ENCODE measurements around the gene NSUN3.

The NSUN3 gene

GRCh38 chr3:94118390-94118789 is 55.5 kb downstream of the NSUN3 start:
- H3K4me3 ChIP-seq: no peak overlapping the region
- no peak for DNase-seq (ENCODE audit: low spot score in 2 of 2)
- H3K4me1 ChIP-seq: peaks cover 5% of the 10 kb centered on the region; the same call in 1 of the 2 replicates

GRCh38 chr3:94121161-94121560 is 58.3 kb downstream of the NSUN3 start:
- in situ Hi-C loops (cut with MboI; ENCODE audit: low sequenced_read_pairs): no loop called here
- no peaks in the 10 kb centered on the region for H3K27me3 ChIP-seq (ENCODE audit: low read depth)
- peak; percentile 17 to 51 for DNase-seq (ENCODE audit: low spot score in 2 of 2)

More at GRCh38 chr3:94118390-94118789, 55.5 kb downstream of the NSUN3 start:
- no peaks in the 10 kb centered on the region for H3K27me3 ChIP-seq (ENCODE audit: low read depth)
- H3K36me3 ChIP-seq (replicated peaks): no peaks in the 10 kb centered on the region
- no peaks in the 10 kb centered on the region for H3K9me3 ChIP-seq
- in situ Hi-C loops (cut with MboI; ENCODE audit: low sequenced_read_pairs): no loop called here

GRCh38 chr3:94127115-94127514 is 64.3 kb downstream of the NSUN3 start:
- in situ Hi-C loops (cut with MboI; ENCODE audit: low sequenced_read_pairs): no loop called here
- Histone ChIP-seq H3K4me1 (no peaks in the 10 kb centered on the region), H3K9me3 (no peaks in the 10 kb centered on the region)

More at GRCh38 chr3:94121161-94121560, 58.3 kb downstream of the NSUN3 start:
- Histone ChIP-seq H3K36me3 (replicated peaks) (no peaks in the 10 kb centered on the region; the same call in 1 of the 2 replicates), H3K9me3 (no peaks in the 10 kb centered on the region), H3K4me1 (peaks cover 5% of the 10 kb centered on the region; the same call in 1 of the 2 replicates), H3K4me3 (no peak overlapping the region)

GRCh38 chr3:94130690-94131089 is 67.8 kb downstream of the NSUN3 start:
- H3K4me1 ChIP-seq: no peaks in the 10 kb centered on the region
- H3K27me3 ChIP-seq (ENCODE audit: low read depth): no peaks in the 10 kb centered on the region
- DNase-seq (ENCODE audit: low spot score in 2 of 2): no peak
- in situ Hi-C loops (cut with MboI; ENCODE audit: low sequenced_read_pairs): no loop called here
- no peak overlapping the region for H3K4me3 ChIP-seq
- no peaks in the 10 kb centered on the region; the same call in none of the 2 replicates for H3K36me3 ChIP-seq (replicated peaks)
- H3K9me3 ChIP-seq: no peaks in the 10 kb centered on the region

More at GRCh38 chr3:94127115-94127514, 64.3 kb downstream of the NSUN3 start:
- Histone ChIP-seq H3K4me3 (no peak overlapping the region), H3K36me3 (replicated peaks) (no peaks in the 10 kb centered on the region; the same call in none of the 2 replicates), H3K27me3 (ENCODE audit: low read depth) (no peaks in the 10 kb centered on the region)
- DNase-seq (ENCODE audit: low spot score in 2 of 2): no peak

GRCh38 chr3:94132777-94133176 is 69.9 kb downstream of the NSUN3 start:
- Histone ChIP-seq H3K4me3 (no peak overlapping the region), H3K36me3 (replicated peaks) (no peaks in the 10 kb centered on the region; the same call in 1 of the 2 replicates), H3K27me3 (ENCODE audit: low read depth) (peaks cover 4% of the 10 kb centered on the region; the same call in 1 of the 2 replicates), H3K4me1 (no peaks in the 10 kb centered on the region), H3K9me3 (no peaks in the 10 kb centered on the region)
- DNase-seq (ENCODE audit: low spot score in 2 of 2): no peak
- in situ Hi-C loops (cut with MboI; ENCODE audit: low sequenced_read_pairs): no loop called here

GRCh38 chr3:94136133-94136532 is 73.3 kb downstream of the NSUN3 start:
- in situ Hi-C loops (cut with MboI; ENCODE audit: low sequenced_read_pairs): no loop called here
- H3K9me3 ChIP-seq: no peaks in the 10 kb centered on the region
- H3K4me3 ChIP-seq: no peak overlapping the region
- DNase-seq (ENCODE audit: low spot score in 2 of 2): no peak
- no peaks in the 10 kb centered on the region for H3K36me3 ChIP-seq (replicated peaks)
- peaks cover 14% of the 10 kb centered on the region for H3K27me3 ChIP-seq (ENCODE audit: low read depth)
- H3K4me1 ChIP-seq: no peaks in the 10 kb centered on the region

- in situ Hi-C loops (cut with MboI; ENCODE audit: low sequenced_read_pairs): no loop called here
- no peak overlapping the region for H3K4me3 ChIP-seq
- H3K27me3 ChIP-seq (ENCODE audit: low read depth): peaks cover 24% of the 10 kb centered on the region
- no peaks in the 10 kb centered on the region for H3K9me3 ChIP-seq
- no peaks in the 10 kb centered on the region for H3K36me3 ChIP-seq (replicated peaks)
- DNase-seq (ENCODE audit: low spot score in 2 of 2): no peak
- no peaks in the 10 kb centered on the region for H3K4me1 ChIP-seq
Observed at GRCh38 chr3:94137377-94137776, 74.5 kb downstream of the NSUN3 start.

- Histone ChIP-seq H3K4me3 (no peak overlapping the region), H3K9me3 (no peaks in the 10 kb centered on the region), H3K36me3 (replicated peaks) (no peaks in the 10 kb centered on the region), H3K27me3 (ENCODE audit: low read depth) (peaks cover 73% of the 10 kb centered on the region), H3K4me1 (0 out of 2 replicates have a peak, but pooled peaks cover 1% of the 10 kb centered on the region)
- no peak for DNase-seq (ENCODE audit: low spot score in 2 of 2)
- in situ Hi-C loops (cut with MboI; ENCODE audit: low sequenced_read_pairs): no loop called here
Observed at GRCh38 chr3:94146455-94146854, 83.6 kb downstream of the NSUN3 start.

- DNase-seq (ENCODE audit: low spot score in 2 of 2): no peak
- Histone ChIP-seq H3K4me3 (no peak overlapping the region), H3K4me1 (0 out of 2 replicates have a peak, but pooled peaks cover 5% of the 10 kb centered on the region), H3K27me3 (ENCODE audit: low read depth) (peaks cover 71% of the 10 kb centered on the region), H3K9me3 (no peaks in the 10 kb centered on the region), H3K36me3 (replicated peaks) (no peaks in the 10 kb centered on the region)
- in situ Hi-C loops (cut with MboI; ENCODE audit: low sequenced_read_pairs): no loop called here
Observed at GRCh38 chr3:94147012-94147411, 84.2 kb downstream of the NSUN3 start.

- in situ Hi-C loops (cut with MboI; ENCODE audit: low sequenced_read_pairs): no loop called here
- DNase-seq (ENCODE audit: low spot score in 2 of 2): no peak
- H3K4me1 ChIP-seq: 0 out of 2 replicates have a peak, but pooled peaks cover 5% of the 10 kb centered on the region
- H3K36me3 ChIP-seq (replicated peaks): no peaks in the 10 kb centered on the region
- H3K9me3 ChIP-seq: no peaks in the 10 kb centered on the region
- H3K4me3 ChIP-seq: no peak overlapping the region
- peaks cover 60% of the 10 kb centered on the region for H3K27me3 ChIP-seq (ENCODE audit: low read depth)
Observed at GRCh38 chr3:94150113-94150512, 87.3 kb downstream of the NSUN3 start.

- Histone ChIP-seq H3K4me1 (0 out of 2 replicates have a peak, but pooled peaks cover 2% of the 10 kb centered on the region), H3K9me3 (no peaks in the 10 kb centered on the region), H3K4me3 (no peak overlapping the region), H3K36me3 (replicated peaks) (no peaks in the 10 kb centered on the region), H3K27me3 (ENCODE audit: low read depth) (peaks cover 66% of the 10 kb centered on the region)
- no peak for DNase-seq (ENCODE audit: low spot score in 2 of 2)
- in situ Hi-C loops (cut with MboI; ENCODE audit: low sequenced_read_pairs): no loop called here
Observed at GRCh38 chr3:94156626-94157025, 93.8 kb downstream of the NSUN3 start.

GRCh38 chr3:94158512-94158911 is 95.7 kb downstream of the NSUN3 start:
- no peak for DNase-seq (ENCODE audit: low spot score in 2 of 2)
- no peak overlapping the region for H3K4me3 ChIP-seq
- H3K9me3 ChIP-seq: no peaks in the 10 kb centered on the region
- H3K4me1 ChIP-seq: no peaks in the 10 kb centered on the region
- in situ Hi-C loops (cut with MboI; ENCODE audit: low sequenced_read_pairs): no loop called here
- H3K27me3 ChIP-seq (ENCODE audit: low read depth): peaks cover 77% of the 10 kb centered on the region
- H3K36me3 ChIP-seq (replicated peaks): no peaks in the 10 kb centered on the region

GRCh38 chr3:94159062-94159828 is 96.4 kb downstream of the NSUN3 start:
- Histone ChIP-seq H3K36me3 (replicated peaks) (no peaks in the 10 kb centered on the region), H3K9me3 (no peaks in the 10 kb centered on the region), H3K4me3 (no peak overlapping the region), H3K27me3 (ENCODE audit: low read depth) (peaks cover 80% of the 10 kb centered on the region), H3K4me1 (no peaks in the 10 kb centered on the region)
- no peak for DNase-seq (ENCODE audit: low spot score in 2 of 2)
- in situ Hi-C loops (cut with MboI; ENCODE audit: low sequenced_read_pairs): no loop called here

- Histone ChIP-seq H3K27me3 (ENCODE audit: low read depth) (peaks cover 90% of the 10 kb centered on the region), H3K36me3 (replicated peaks) (no peaks in the 10 kb centered on the region), H3K4me3 (no peak overlapping the region), H3K9me3 (no peaks in the 10 kb centered on the region), H3K4me1 (no peaks in the 10 kb centered on the region)
- no peak for DNase-seq (ENCODE audit: low spot score in 2 of 2)
- in situ Hi-C loops (cut with MboI; ENCODE audit: low sequenced_read_pairs): no loop called here
Observed at GRCh38 chr3:94162700-94163099, 99.8 kb downstream of the NSUN3 start.
